HG03460 (cell line): ENCODE data around the gene SYNDIG1.

Experiments used
- ATAC-seq: cut with Tn5 transposase; IDR thresholded peaks from one replicate; pipeline ENCODE4 v1.9.1; 2021; ENCODE audit not compliant: unreplicated experiment

SYNDIG1 gene

GRCh38 chr20:24628985-24629384 lies 159.6 kb downstream of the SYNDIG1 start:
- ATAC-seq = no peak

DNA sequence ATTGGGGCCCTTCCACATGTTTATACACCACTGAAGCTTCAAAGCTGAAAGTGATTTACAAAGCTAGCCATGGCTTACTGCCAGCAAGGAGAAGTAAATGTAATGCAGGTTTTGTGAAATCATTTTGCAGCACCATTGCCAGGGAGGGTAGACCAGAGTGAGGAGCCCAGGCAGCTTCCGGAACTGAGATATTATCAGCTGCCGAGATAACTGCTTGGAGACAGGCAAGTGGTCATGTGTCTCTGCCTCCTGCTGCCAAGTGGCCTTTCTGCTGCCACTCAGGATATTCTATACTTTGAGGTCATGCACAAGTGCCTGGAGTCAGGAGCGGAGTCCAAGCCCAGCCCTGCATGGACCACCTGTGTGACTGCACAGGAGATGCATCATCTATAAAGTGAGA lies 160.2 kb downstream of the SYNDIG1 start:
- ATAC-seq = no peak

DNA sequence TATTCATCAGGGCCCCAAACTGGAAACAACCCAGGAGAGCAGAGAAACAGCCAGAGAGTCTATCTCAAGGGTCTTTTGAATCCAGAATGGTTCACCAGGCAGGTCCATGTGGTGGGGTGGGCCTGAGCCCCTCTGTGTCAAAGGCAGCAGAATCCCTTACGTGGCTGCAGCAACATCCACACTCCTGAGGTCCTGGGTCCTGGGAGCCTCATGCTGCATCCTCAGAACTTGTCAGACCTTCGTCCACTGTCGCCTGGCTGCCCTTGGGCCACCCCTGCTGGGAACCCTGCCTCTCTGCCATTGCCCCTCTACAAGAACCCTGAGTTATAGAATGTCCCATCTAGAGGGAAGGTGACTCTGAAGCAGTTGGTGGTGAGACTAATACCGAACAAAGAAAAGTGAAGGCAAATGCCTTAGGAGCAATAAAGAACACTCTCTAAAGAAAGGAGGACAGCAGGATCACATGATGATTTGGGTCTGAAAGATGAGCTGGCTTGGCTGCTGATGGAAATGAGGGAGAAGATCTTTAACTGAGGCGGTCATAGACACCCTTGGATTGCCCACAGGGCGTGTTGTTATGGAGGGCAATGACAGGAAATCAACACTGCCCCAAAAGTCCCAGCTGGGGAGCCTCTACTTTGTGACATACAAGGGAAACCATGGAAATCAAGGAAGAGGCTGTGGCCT lies 161.2 kb downstream of the SYNDIG1 start:
- ATAC-seq = no peak

DNA sequence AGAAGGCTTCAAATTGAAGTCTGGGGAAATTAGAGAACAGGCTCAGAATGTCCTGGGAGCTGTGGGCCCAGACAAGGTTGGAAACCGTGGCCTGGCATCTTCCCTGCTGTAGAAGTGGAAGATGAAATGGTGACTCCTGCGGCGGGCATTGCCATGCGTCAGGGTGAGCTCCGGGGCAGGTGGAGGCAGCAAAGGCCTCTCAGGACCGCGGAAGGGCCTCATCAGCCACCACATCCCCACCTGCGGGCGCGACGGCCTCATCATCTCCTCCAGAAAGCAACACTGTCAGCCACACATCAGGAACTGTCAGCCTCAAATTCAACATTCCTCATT lies 161.7 kb downstream of the SYNDIG1 start:
- ATAC-seq = no peak

DNA sequence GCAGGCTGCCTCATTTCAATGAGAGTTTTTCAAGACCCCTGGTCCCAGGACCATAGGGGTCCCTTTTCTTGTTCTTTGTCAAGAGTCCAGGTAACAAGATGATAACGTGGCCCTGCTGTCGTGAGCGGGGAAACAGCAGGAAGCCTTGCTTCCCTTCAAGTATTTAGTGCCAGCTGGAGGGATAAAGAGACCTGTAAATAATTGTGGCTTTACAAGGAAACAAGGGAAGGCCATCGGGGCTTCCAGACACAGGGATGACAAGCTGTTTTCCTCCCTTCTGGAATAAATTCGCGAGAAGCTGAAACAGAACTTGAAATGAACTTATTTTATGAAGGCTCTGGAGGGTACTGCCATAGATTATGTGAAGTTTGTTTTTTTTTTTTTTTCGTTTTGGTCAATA lies 163.2 kb downstream of the SYNDIG1 start:
- ATAC-seq = no peak

GRCh38 chr20:24633026-24633425 lies 163.6 kb downstream of the SYNDIG1 start:
- ATAC-seq = no peak

DNA sequence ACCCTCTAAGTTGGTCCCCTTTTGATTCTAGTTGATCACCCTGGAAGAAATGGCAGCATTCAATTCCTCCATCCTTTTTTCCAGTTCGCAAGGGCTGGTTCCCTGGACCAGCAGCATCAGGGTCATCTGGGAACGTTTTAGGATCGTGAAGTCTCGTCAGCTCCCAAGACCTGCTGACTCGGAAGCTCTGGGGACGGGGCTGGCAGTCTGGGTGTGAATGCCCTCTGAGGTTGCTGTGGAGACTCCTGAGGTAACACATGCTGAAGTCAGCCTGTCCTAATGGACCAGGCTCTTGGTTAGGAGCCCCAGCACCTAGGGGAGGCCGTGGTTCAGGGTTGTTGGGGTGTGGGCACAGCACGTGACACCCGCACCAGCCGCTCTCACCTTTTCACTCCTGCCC lies 164.1 kb downstream of the SYNDIG1 start:
- no peak for ATAC-seq

GRCh38 chr20:24634855-24635254 lies 165.4 kb downstream of the SYNDIG1 start:
- no peak for ATAC-seq

- ATAC-seq = no peak
These were observed 167.2 kb downstream of the SYNDIG1 start for GRCh38 chr20:24636626-24637025.

DNA sequence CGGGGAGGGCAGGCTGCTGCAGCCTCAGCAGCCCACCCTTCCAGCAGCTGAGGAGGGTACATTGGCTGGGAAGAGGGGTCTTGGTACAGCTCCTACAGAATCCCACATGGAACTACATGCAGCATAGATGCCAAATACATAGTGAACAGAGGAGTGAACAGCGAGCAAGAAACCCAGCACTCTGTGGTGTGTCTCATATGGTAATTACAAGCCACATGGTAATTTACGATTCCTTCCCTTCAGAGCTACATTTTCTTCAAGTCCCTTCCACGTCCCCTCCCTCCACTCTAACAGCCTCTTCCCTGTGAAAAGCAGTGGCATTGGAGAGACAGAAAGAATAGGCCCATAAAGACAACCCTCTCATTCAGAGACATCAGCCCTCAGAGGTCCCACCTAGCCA lies 167.7 kb downstream of the SYNDIG1 start:
- no peak for ATAC-seq

DNA sequence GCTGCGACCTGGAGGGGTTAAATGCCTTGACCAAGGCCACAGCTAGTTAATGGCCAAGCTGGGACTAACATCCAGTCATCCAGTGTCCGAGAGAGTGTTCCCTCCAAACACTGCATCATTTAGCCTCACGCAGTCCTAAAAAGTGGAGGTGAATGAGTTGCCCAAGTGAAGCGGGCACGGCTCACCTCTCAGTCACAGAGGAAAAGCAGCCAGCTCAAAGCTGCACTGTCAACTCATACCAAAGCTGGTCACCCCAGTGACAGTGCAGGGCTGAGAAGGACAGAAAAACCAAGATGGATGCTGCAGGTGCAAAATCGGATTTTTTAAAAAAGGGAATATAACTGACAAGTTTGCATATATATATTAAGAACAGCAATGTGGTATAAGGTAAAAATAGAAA lies 168.5 kb downstream of the SYNDIG1 start:
- no peak for ATAC-seq

DNA sequence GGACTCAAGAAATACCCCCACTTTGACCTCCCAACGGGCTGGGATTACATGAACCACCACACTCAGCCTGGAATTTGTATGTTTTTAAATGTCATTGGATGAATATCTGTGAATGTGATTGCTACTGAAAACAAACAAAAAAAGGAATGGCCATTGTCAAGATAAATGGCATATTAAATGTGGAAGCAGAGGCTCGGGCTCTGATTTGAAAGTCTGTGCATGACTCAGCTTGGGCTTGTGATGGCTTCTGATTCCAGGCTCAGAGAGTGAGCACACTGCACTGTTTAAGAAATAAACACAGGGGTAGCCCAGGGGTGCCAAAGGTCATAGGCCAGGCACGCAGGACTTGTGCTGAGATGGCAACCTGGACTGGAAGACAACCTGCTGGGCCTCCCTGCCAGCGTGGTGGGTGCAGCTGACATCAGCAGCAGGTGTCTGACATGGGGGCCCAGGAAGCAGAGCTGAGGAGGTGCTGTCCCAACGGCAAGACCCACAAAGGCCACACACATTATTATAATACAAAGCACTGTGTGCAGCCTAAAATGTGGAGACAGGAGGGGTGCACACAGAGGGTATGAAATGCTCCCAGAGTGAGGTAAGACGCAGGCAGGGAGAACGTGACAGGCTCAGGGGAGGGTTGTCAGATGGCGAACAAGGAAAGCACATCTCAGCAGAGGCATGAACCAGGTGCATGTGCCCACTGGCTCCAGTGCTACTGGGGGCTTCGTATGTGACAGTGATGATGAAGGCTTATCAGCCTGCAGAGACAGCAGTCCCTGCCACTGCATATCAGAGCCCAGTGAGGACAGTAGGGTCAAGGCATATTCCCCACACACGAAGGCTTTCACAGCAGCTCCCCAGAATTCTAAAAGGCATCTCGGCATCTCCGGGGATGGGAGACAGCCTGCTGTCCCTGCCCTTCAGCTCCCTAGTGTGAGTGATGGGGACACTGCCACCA lies 169.4 kb downstream of the SYNDIG1 start:
- ATAC-seq = no peak

DNA sequence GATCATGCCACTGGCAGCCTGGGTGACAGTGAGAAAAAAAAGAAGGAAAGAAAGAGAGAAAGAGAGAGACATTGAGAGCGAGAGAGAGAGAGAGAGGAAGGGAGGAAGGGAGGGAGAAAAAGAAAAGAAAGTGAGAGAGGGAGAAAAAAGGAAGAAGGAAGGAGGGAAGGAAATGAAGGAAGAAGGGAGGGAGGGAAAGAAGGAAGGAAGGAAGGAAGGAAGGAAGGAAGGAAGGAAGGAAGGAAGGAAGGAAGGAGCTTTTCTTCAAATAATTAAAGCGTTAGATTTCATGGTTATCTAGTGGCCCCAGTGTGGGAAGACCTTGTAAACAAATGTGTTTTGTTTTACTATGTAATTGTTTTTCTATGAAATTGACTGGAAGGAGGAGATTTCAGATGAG lies 170.8 kb downstream of the SYNDIG1 start:
- ATAC-seq = no peak

DNA sequence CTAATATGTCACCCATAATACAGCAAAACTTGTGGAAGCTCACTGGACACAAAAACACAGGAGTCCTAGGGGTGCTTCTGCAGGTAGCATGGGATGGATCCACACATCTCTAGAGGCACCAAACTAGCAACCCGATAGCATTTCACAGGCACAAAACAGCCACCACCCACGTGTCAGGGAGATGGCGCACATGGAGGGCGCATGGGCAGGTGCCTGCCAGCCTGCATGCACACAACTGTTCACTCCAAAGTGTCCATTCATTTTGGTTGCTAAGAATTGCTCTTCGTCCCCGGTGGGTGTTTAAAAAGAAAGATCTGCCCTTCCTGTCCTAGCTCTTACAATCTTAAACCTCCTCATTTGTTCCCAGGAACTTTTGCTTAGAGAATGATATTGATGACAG lies 171.3 kb downstream of the SYNDIG1 start:
- ATAC-seq = no peak

DNA sequence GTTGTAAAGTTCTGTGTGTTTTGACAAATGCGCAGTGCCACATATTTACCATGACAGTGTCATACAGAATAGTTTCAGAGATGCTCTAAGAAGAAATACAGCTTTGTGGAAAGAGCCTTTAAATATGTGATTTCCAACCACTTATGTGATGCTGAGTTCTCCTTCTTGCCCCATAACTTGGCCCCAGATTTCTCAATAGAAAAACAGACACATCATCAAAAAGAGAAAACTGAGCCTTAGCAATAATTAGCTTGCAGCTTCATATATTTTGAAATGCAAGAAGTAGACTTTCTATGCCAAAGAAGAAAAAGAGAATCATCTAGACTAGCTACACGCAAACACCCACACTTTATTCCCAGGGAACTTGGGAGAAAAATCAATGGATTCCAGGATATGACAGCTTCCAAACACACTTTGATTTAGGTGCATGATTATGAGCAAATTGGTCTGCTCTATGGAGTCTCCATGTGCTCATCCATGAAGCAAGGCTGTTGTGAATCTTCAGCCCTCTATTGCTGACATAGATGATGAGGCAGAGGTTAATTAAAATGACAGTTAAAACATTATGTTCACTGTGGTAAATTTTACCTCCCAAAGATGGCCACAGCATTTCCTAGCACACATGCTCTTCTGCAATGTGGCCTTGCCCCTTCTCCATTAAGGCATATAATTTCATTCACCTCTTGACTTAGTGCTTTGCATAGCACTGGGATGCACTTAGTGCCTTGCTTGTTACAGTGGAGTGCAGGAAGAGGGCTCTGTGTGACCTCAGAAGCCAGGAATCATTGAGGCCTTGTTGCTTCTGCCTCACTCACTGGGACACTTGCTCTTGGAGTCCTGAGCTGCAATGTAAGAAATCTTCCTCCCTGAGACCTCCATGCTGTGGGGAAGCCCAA lies 174.6 kb downstream of the SYNDIG1 start:
- ATAC-seq = no peak

- ATAC-seq = no peak
These were observed 176.9 kb downstream of the SYNDIG1 start for GRCh38 chr20:24646321-24646720.

DNA sequence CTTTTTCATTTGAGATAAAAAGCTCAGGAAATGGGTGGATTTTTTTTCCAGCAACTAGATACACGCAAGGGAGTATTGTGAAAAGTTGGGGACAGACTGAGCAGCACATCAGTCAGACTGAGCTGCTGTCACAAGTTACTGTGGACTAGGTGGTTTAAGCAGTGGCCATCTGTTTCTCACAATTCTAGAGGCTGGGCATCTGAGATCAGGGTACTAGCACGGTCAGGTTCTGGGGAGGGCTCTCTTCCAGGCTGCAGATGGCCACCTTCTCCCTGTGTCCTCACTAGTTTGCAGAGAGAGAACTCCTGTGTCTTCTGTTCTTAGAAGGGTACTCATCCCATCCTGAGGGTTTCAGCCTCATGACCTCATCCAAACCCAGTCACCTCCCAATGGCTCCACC lies 178.3 kb downstream of the SYNDIG1 start:
- no peak for ATAC-seq

DNA sequence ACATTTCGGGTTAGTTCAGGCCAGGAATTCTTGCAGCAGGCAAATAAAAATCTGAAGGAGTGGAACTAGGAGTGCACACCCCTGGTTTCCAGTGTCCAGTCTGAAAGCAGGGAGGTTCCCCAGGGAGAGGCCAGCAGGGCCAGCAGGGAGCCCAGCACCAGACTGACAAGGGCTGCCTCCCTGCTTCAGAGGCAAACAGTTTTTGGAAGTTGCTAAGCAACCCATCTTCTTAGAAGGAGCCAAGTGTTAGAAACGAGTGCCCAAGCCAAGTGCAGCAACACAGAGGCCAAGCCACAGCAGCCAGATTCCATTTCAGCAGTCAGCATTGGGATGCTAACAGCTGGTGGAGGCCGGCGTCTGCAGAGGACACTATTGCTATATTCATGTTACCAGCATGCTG lies 179.1 kb downstream of the SYNDIG1 start:
- ATAC-seq = no peak

GRCh38 chr20:24648919-24649318 lies 179.5 kb downstream of the SYNDIG1 start:
- ATAC-seq = no peak

DNA sequence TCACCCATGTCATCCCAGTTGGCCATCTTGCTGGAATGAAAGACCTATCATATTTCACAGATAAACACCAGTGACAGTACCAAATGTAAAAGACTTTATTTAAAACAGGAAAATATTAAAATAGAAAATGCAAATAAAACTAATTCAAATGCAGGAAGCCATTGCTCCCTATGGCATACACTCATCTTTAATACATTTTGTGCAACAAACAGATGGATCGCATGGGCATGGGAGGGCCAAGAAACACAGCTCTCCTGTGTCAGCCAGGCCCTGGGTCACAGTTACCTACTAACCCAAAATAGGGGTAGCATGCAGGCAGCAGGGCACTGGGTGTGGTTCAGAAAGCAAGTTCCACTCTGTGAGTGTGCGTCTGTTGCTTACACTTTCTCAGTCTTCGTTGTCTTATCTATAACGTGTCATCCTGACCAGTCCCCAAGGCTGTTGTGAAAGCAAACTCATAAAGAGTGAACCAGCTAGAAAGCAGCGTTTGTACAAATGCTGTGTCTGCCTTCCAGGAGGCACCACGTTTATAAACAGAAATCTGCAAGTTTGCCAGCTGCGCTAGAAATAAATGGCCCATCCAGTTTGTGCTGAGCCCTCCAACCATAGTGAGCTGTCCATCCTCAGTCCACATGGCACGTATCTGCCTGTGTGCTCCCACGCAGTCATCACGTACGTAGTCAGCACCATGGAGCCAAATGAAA lies 180.5 kb downstream of the SYNDIG1 start:
- no peak for ATAC-seq
